CD4-positive, alpha-beta T cell treated with Interleukin-4 for 4 hours (primary cell): ENCODE data around the gene ARNT2.

Source experiments
- DNase-seq: peaks from one replicate; pipeline ENCODE4 v3.0.0-alpha.2; 2020

Gene ARNT2

GRCh38 chr15:80444680-80445251, 40.6 kb downstream of the ARNT2 start:
- DNase-seq = no peak

- no peak for DNase-seq
Measured at GRCh38 chr15:80445300-80446041, 41.3 kb downstream of the ARNT2 start.

DNA sequence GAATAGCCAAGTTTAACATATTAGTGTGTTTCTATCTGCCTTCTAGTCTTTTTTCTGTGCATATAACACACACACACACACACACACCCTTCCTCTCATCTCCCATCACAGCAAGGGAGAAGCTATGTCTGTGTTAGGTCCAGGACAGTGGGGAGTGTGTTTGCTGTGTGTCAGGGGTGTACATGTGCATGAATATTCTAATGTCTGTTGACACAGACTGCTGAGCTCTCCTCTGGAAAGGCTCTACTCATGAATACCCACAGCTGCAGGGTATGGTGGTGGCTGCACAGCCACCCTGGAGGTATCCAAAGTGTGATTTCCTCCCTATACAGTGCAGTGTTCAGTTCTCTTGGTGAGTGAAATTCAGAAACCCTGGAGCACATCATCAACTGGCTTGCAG, 42.9 kb downstream of the ARNT2 start:
- DNase-seq = no peak

- DNase-seq = no peak
Measured at GRCh38 chr15:80449825-80450224, 45.6 kb downstream of the ARNT2 start.

DNA sequence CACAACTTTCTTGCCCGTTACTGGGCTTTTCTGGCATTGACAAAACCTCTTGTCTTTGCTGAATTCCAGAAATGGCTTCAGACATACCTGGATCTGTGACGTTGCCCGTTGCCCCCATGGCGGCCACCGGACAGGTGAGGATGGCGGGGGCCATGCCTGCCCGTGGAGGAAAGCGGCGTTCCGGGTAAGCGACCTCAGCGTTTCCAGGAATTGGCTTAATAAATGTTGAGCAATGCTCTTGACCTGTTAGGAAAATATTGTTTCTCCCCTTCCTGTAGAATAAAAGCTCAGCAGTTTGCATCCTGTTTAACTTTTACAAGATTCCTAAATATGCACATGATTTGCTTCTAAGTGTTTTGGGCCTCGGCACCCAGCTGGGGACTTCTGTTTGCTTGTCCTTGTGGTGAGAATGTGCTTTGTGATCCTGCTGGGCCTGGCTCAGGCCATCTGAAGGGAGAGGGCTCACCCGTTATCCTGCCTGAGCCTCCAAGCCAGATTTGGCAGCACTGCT, 46.7 kb downstream of the ARNT2 start:
- DNase-seq = no peak

DNA sequence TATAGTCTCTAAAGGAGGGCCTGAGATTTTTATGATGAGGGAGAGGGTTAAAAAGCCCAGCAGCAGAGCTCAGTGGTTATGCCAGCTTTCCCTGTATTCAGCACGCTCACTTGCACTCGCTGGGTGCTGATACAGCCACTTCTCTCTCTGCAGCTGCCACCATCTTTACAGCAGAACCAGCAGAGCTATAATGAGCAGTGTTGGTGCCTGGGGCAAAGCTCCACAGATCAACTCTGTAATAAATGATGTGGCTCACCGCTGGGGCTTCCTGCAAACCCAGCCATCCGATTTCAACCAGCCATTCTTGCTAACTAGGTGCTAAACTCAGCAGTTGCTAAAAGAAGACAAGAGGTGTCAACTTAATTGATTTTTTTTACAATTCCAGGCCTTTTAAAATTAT, 48.0 kb downstream of the ARNT2 start:
- no peak for DNase-seq

- no peak for DNase-seq
Measured at GRCh38 chr15:80455051-80455648, 51.0 kb downstream of the ARNT2 start.

GRCh38 chr15:80455668-80456442, 51.7 kb downstream of the ARNT2 start:
- peak; percentile 63 for DNase-seq

GRCh38 chr15:80456517-80457492, 52.6 kb downstream of the ARNT2 start:
- no peak for DNase-seq

- no peak for DNase-seq
Measured at GRCh38 chr15:80457896-80458295, 53.7 kb downstream of the ARNT2 start.

GRCh38 chr15:80458580-80458979, 54.4 kb downstream of the ARNT2 start:
- DNase-seq = no peak

DNA sequence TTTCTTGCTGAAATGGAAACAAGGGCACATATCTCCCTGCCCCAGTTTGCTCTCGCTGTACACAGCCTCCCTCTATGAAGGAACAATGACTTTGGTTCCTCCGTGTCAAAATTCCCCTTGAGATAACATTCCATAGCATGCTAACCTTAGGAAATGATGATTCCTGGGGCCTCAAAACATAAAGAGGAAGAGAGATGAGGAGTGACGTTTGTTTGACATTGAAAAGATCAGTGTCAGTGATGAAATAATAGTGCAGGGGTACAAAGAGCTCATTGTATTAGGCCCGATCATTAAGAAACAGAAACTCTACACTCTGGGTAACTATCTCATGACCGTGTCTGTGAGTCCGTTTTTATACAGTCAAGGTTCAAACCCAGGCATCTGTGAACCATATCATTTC, 55.2 kb downstream of the ARNT2 start:
- no peak for DNase-seq

DNA sequence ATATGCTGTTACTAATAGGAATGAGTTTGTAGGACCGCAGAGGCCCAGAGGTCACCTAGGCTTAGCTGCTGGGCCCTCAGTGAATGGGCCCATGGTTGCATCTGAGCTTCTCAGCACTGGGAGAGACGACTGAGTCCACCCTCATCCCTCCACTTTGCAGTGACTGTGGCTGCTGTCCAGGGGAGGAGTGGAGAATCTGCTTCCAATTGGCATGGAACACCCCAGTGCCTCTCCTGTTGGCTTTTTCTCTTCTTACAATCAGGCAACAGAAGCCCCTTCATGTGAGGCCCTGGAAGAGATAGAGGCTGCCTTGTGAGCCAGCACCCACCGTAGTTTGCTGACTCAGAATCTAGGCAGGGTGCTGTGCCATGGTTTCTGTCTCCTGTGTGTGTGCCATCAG, 55.6 kb downstream of the ARNT2 start:
- DNase-seq = no peak

DNA sequence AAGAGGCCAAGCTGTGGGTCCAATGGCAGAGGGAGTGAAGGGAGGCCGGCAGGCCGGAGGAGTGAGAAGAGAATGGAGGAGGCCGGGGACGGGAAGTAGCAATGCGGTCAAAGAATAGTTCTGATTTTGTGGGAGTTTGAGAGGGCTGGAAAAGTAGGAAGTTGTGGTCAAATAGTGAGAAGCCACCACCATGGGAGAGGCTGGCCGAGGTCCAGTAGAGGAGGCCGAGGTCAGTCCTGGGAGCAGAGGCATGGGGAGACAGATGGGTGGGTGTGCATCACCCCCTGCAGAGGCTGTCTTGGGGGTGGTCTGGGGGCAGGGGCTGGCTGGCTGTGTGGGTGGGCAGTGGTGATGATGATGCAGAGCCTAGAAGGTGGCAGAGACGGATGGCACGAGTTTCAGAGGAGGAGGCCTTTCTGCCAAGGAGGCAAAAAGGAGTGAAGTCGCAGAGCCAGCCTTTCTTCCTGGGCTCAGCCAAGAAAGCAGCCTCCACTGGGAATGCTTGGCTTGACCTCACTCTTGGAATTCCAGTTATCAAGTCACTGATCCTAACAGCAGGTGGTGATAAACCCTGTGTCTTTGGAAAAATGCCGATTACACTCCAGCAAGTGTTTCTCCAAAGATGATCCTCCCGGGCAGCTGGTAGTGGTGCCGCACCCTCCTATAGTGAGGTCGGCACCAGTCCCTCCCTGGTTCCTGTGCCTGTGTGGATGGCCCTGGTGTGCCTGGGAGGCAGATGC, 57.3 kb downstream of the ARNT2 start:
- no peak for DNase-seq

GRCh38 chr15:80462111-80462510, 57.9 kb downstream of the ARNT2 start:
- DNase-seq = no peak

GRCh38 chr15:80462836-80463512, 58.8 kb downstream of the ARNT2 start:
- no peak for DNase-seq

GRCh38 chr15:80464951-80465625, 60.9 kb downstream of the ARNT2 start:
- no peak for DNase-seq

DNA sequence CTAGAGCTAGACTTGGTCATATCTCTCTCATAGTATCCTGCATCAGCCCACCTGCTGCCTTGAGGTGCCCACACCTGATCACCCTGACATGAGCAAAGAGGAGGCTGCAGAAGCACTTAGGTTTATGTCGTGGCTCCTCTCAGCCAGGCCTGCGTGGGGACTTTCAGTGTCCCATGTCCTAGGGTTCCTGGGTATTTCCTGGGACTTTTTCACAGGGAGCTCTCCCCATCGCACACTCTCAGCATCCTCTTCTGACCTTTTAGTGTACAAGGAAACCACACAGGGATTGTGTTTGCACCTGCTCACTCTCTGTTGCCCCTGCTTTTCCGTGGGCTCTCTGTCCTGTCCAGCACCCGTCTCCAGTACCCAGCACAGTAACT, 61.4 kb downstream of the ARNT2 start:
- no peak for DNase-seq

GRCh38 chr15:80466543-80466942, 62.4 kb downstream of the ARNT2 start:
- no peak for DNase-seq

DNA sequence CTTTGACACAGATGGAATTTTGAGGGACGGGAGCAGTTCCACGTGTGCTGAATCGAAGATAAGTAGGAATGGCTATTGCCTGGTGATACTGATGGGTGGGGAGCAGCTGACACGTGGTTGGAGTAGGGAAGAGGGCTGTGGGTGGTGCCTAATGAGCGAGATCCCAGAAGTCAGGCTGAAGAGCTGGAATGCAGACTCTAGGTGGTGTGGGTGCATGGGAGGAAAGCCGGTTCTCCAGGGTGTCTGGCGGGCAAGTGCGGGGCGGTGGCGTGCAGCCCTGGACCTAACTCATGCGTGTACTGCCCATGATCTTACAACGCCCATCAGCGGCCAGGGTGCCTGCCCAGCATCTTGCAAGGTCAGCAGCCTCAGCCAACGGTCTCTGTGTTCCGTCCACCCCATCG, 63.1 kb downstream of the ARNT2 start:
- no peak for DNase-seq
